IMR-90 (cell line): Measurements from ENCODE around the gene CAMK2N1. TPM values are rescaled to one million over a fixed set of nuclear protein-coding genes. Genes with fewer than 3 reads are reported as not detected.

Experiments used
- ATAC-seq: fragments of 200-7000 bp; cut with Tn5 transposase; 2 replicates; pipeline ENCODE4 v1.9.1; 2020; ENCODE audit warnings: low read depth, mild to moderate bottlenecking, moderate library complexity
- BruUV-seq: library from RNA; stranded (reverse); fragments of 400-500 nt; replicated peaks from 2 replicates; lab custom pipeline; 2021; lab: Mats Ljungman, UMichigan
- CTCF ChIA-PET: fragments of 300-600 bp; formaldehyde crosslinking; extraction: SDS; loops from one replicate; lab custom pipeline; 2021; ENCODE audit warnings: antibody characterized with exemption; lab: Yijun Ruan, JAX
- POLR2A ChIA-PET: fragments of 300-600 bp; sonication (Branson Sonifier 250); formaldehyde crosslinking; loops from one replicate; lab custom pipeline; 2022; ENCODE audit warnings: antibody characterized with exemption; ENCODE audit not compliant: unreplicated experiment; lab: Charles Lee
- DNase-seq: peaks from one replicate; pipeline ENCODE4 v3.0.0; 2013
- H2AFZ ChIP-seq: replicated peaks from 2 replicates; pipeline ENCODE3; 2013; ENCODE audit warnings: low read length, mild to moderate bottlenecking; ENCODE audit not compliant: poor library complexity
- H2AK5ac ChIP-seq: 2 replicates; pipeline ENCODE4 v1.6.1; 2013; ENCODE audit warnings: low read depth, low read length, inconsistent platforms
- H2AK9ac ChIP-seq: replicated peaks from 2 replicates; pipeline ENCODE3; 2013; ENCODE audit warnings: mild to moderate bottlenecking, low read depth, low read length, moderate library complexity; ENCODE audit not compliant: poor library complexity
- H2BK120ac ChIP-seq: 2 replicates; pipeline ENCODE4 v1.6.1; 2013; ENCODE audit warnings: low read depth, low read length, inconsistent platforms
- H2BK15ac ChIP-seq: 3 replicates; pipeline ENCODE4 v1.6.1; 2013; ENCODE audit warnings: low read depth, low read length, inconsistent platforms
- H2BK20ac ChIP-seq: 2 replicates; pipeline ENCODE4 v1.6.1; 2013; ENCODE audit warnings: low read depth, mild to moderate bottlenecking, inconsistent platforms, low read length, moderate library complexity
- H2BK5ac ChIP-seq: 2 replicates; pipeline ENCODE4 v1.6.1; 2013; ENCODE audit warnings: mild to moderate bottlenecking, low read depth, low read length, inconsistent platforms; ENCODE audit not compliant: poor library complexity, severe bottlenecking
- H3K14ac ChIP-seq: replicated peaks from 2 replicates; pipeline ENCODE4 v1.6.1; 2013; ENCODE audit warnings: low read depth, low read length, inconsistent platforms
- H3K18ac ChIP-seq: 2 replicates; pipeline ENCODE4 v1.6.1; 2013; ENCODE audit warnings: low read depth, low read length, control low read depth
- H3K23ac ChIP-seq: 2 replicates; pipeline ENCODE4 v1.6.1; 2013; ENCODE audit warnings: low read depth, low read length, inconsistent platforms
- H3K27ac ChIP-seq: 2 replicates; pipeline ENCODE4 v1.5.1; 2013; ENCODE audit warnings: mild to moderate bottlenecking, control low read depth, low read length; ENCODE audit not compliant: insufficient read depth
- H3K27me3 ChIP-seq: 2 replicates; pipeline ENCODE4 v1.6.1; 2013; ENCODE audit warnings: low read length; ENCODE audit not compliant: control insufficient read depth, insufficient read depth
- H3K36me3 ChIP-seq: 2 replicates; pipeline ENCODE4 v1.6.1; 2013; ENCODE audit warnings: low read length, mixed read lengths; ENCODE audit not compliant: control insufficient read depth, insufficient read depth
- H3K4ac ChIP-seq: 2 replicates; pipeline ENCODE4 v1.6.1; 2013; ENCODE audit warnings: low read depth, low read length, inconsistent platforms
- H3K4me1 ChIP-seq: 2 replicates; pipeline ENCODE4 v1.6.1; 2013; ENCODE audit warnings: low read length, mixed read lengths; ENCODE audit not compliant: control insufficient read depth, insufficient read depth
- H3K4me2 ChIP-seq: 2 replicates; pipeline ENCODE4 v1.6.1; 2013; ENCODE audit warnings: low read depth, mild to moderate bottlenecking, control low read depth, low read length, moderate library complexity
- H3K4me3 ChIP-seq: 2 replicates; pipeline ENCODE4 v1.5.1; 2013; ENCODE audit warnings: low read depth, mild to moderate bottlenecking, control low read depth, low read length, moderate library complexity; ENCODE audit not compliant: insufficient read depth
- H3K56ac ChIP-seq: 2 replicates; pipeline ENCODE4 v1.6.1; 2013; ENCODE audit warnings: low read length, inconsistent platforms; ENCODE audit not compliant: insufficient read depth; ENCODE audit errors: extremely low read depth
- H3K79me1 ChIP-seq, 2 experiments: 2 replicates each; pipeline ENCODE4 v1.6.1; 2013; ENCODE audit warnings: low read length in 2 of 2, inconsistent platforms in 1 of 2, low read depth in 1 of 2
- H3K9ac ChIP-seq: 2 replicates; pipeline ENCODE4 v1.6.1; 2013; ENCODE audit warnings: low read depth, low read length, control low read depth
- H3K9me1 ChIP-seq: 2 replicates; pipeline ENCODE4 v1.6.1; 2013; ENCODE audit warnings: low read length, inconsistent platforms; ENCODE audit not compliant: insufficient read depth
- H3K9me3 ChIP-seq: 2 replicates; pipeline ENCODE4 v1.6.1; 2013; ENCODE audit warnings: low read length; ENCODE audit not compliant: control insufficient read depth, insufficient read depth
- H4K20me1 ChIP-seq: 2 replicates; pipeline ENCODE4 v1.6.1; 2013; ENCODE audit warnings: low read length, inconsistent platforms; ENCODE audit not compliant: insufficient read depth
- H4K5ac ChIP-seq: 2 replicates; pipeline ENCODE4 v1.6.1; 2013; ENCODE audit warnings: mild to moderate bottlenecking, low read depth, low read length, control low read depth
- H4K8ac ChIP-seq, 2 experiments: 2 replicates each; pipeline ENCODE4 v1.6.1; 2013; ENCODE audit warnings: low read depth in 2 of 2, low read length in 2 of 2, control low read depth in 1 of 2, inconsistent platforms in 1 of 2
- H4K91ac ChIP-seq: 2 replicates; pipeline ENCODE4 v1.6.1; 2013; ENCODE audit warnings: low read depth, low read length, inconsistent platforms; ENCODE audit not compliant: insufficient read depth
- BHLHE40 ChIP-seq: fragments of 150-350 bp; IDR thresholded peaks from 2 replicates; pipeline ENCODE4 v1.6.1; 2016; ENCODE audit warnings: mild to moderate bottlenecking, low read depth, low read length
- CEBPB ChIP-seq: IDR thresholded peaks from 2 replicates; pipeline ENCODE4 v1.6.1; 2012; ENCODE audit warnings: low read depth, low read length, improper control_type of control experiment
- CHD1 ChIP-seq: IDR thresholded peaks from 2 replicates; pipeline ENCODE4 v1.6.1; 2012; ENCODE audit warnings: low read depth, low read length, improper control_type of control experiment
- FOS ChIP-seq: fragments of 150-350 bp; IDR thresholded peaks from 2 replicates; pipeline ENCODE4 v1.6.1; 2016; ENCODE audit warnings: low read depth, low read length
- MAZ ChIP-seq: IDR thresholded peaks from 2 replicates; pipeline ENCODE4 v1.6.1; 2012; ENCODE audit warnings: low read depth, mild to moderate bottlenecking, low read length, improper control_type of control experiment, moderate library complexity, borderline replicate concordance
- MXI1 ChIP-seq: IDR thresholded peaks from 2 replicates; pipeline ENCODE4 v1.6.1; 2012; ENCODE audit warnings: low read depth, mild to moderate bottlenecking, low read length, moderate library complexity, borderline replicate concordance
- NFE2L2 ChIP-seq: fragments of 150-350 bp; IDR thresholded peaks from 2 replicates; pipeline ENCODE4 v1.6.1; 2016; ENCODE audit warnings: low read depth, mild to moderate bottlenecking, low read length
- POLR2A ChIP-seq: IDR thresholded peaks from 2 replicates; pipeline ENCODE4 v1.6.1; 2012; ENCODE audit warnings: mild to moderate bottlenecking, low read depth, low read length
- RAD21 ChIP-seq: IDR thresholded peaks from 2 replicates; pipeline ENCODE4 v1.6.1; 2012; ENCODE audit warnings: low read length, improper control_type of control experiment
- RCOR1 ChIP-seq: IDR thresholded peaks from 2 replicates; pipeline ENCODE4 v1.6.1; 2012; ENCODE audit warnings: mild to moderate bottlenecking, low read length, improper control_type of control experiment; ENCODE audit not compliant: insufficient replicate concordance
- SMC3 ChIP-seq: fragments of 150-350 bp; IDR thresholded peaks from 2 replicates; pipeline ENCODE4 v1.6.1; 2016; ENCODE audit warnings: low read depth, mild to moderate bottlenecking, antibody characterized with exemption, low read length, moderate library complexity
- WGBS, 2 experiments: methylation state at CpG; one replicate each; pipeline versions ENCODE4 v1.1.5 to v1.1.7; 2013; ENCODE audit warnings: missing lambda C conversion rate in 2 of 2; ENCODE audit not compliant: insufficient read length in 1 of 2; ENCODE audit errors: extremely low coverage in 2 of 2; 5-methylcytosine and 5-hydroxymethylcytosine counted together
- dilution Hi-C: fragments of 300-500 bp; cut with HindIII; formaldehyde crosslinking; loops from one replicate; pipeline ENCODE4 v1.14.3; 2018; ENCODE audit warnings: low sequenced_read_pairs; ENCODE audit not compliant: unreplicated experiment
- in situ Hi-C: fragments of 300-500 bp; cut with MboI; formaldehyde crosslinking; loops from 3 replicates; pipeline ENCODE4 v1.14.3; 2019; ENCODE audit warnings: low sequenced_read_pairs, inconsistent platforms, mixed read lengths
- intact Hi-C: fragments of 100-400 bp; cut with micrococcal nuclease; formaldehyde crosslinking; loops from 2 replicates; pipeline ENCODE4 v1.10.0; 2022
- polyA plus RNA-seq, 3 experiments: library from polyadenylated mRNA; depleted of rRNA; stranded (reverse); fragments of >200 nt; gene quantifications; 2 replicates each; pipeline ENCODE4 v1.2.3, GENCODE V29; 2012; ENCODE audit warnings: low replicate concordance in 1 of 3
- total RNA-seq: library from RNA; depleted of rRNA; stranded (reverse); fragments of >200 nt; gene quantifications from 2 replicates; pipeline ENCODE4 v1.2.3, GENCODE V29; 2012
- TF ChIP-seq, protein P1 (sequence below): fragments of 150-350 bp; IDR thresholded peaks from 2 replicates; pipeline ENCODE4 v1.6.1; 2016; ENCODE audit warnings: low read depth, mild to moderate bottlenecking, low read length, moderate library complexity, borderline replicate concordance

Gene CAMK2N1
- total and polyA plus RNA-seq, 2 of the 4 experiments (the other 2 are of a cell fraction), result 10.2 to 44.4 TPM

DNA sequence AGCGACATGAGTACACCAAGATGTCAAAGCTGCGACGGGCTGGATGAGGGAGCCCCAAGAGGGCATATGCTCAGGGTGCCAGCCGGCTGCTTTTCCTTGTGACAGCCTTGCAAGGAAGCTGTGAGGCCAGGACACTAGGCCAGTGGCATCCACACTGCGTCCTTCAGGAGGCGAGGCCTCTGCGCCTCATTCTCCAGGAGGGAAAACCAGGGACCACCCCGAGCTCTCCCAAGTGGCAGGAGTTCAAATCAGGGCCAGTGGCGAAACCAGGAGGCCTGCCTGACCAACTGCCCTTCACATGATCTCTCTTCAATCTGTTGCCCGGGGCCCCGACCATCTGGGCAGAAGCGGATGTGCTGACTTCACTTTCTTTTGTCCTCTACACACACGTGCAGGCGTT, 13.7 kb upstream of the CAMK2N1 start:
- Histone ChIP-seq H2BK15ac (no peak overlapping the region), H4K8ac (no peak overlapping the region), H3K4ac (no peak overlapping the region), H3K27ac (no peak overlapping the region), H3K4me1 (peaks cover 11% of the 10 kb centered on the region), H3K56ac (no peak overlapping the region), H3K9ac (no peak overlapping the region), H2AK5ac (no peak overlapping the region), H3K23ac (no peak overlapping the region), H3K4me3 (no peak overlapping the region), H3K27me3 (no peaks in the 10 kb centered on the region), H2AK9ac (no peak overlapping the region), H2BK120ac (no peak overlapping the region), H2AFZ (no peak overlapping the region), H3K9me3 (no peaks in the 10 kb centered on the region), H3K4me2 (no peak overlapping the region), H3K18ac (no peak overlapping the region), H4K91ac (no peak overlapping the region), H2BK20ac (no peak overlapping the region), H4K5ac (no peak overlapping the region), H3K79me1 (peaks cover 8 to 26% of the 10 kb centered on the region in 2 experiments), H3K9me1 (peaks cover 17% of the 10 kb centered on the region), H3K36me3 (peaks cover 41% of the 10 kb centered on the region), H2BK5ac (no peak overlapping the region), H4K20me1 (peaks cover 7% of the 10 kb centered on the region; the same call in 1 of the 2 replicates), H3K14ac (no peak overlapping the region)
- dilution Hi-C loops, result no loop called here
- ChIA-PET POLR2A (no interaction called here), CTCF (no interaction called here)
- DNase-seq (no peak), ATAC-seq (no peak)
- BruUV-seq, result no TSS peak
- 95% methylated on average over 4 of the region's 14 CpGs; no CpG with 5 or more reads in 1 of the 2 experiments for WGBS, 2 experiments
- in situ Hi-C loops, result loop anchor here (10.0 kb wide), 1 partner anchor 585 kb away; no protein-coding TSS in a partner anchor
- intact Hi-C loops, result no loop called here
- TF ChIP-seq NFE2L2 (no peak), SMC3 (no peak), CHD1 (no peak), POLR2A (no peak), MAZ (no peak), FOS (no peak), BHLHE40 (no peak), RAD21 (no peak), MXI1 (no peak), CEBPB (no peak), RCOR1 (no peak)
- TF ChIP-seq, protein P1, sequence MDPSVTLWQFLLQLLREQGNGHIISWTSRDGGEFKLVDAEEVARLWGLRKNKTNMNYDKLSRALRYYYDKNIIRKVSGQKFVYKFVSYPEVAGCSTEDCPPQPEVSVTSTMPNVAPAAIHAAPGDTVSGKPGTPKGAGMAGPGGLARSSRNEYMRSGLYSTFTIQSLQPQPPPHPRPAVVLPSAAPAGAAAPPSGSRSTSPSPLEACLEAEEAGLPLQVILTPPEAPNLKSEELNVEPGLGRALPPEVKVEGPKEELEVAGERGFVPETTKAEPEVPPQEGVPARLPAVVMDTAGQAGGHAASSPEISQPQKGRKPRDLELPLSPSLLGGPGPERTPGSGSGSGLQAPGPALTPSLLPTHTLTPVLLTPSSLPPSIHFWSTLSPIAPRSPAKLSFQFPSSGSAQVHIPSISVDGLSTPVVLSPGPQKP, result no peak
